Ammon's horn (tissue), 1 donor: ENCODE data around the gene SPRYD4.
A peak's percentile ranks its signal among the peaks of the same experiment; 100 is the strongest.
"Not testable (repeated sequence)": the region's sequence is repeated elsewhere in the genome, so short reads cannot be mapped to it uniquely, and the experiment has no call there.

Source experiments
- DNase-seq: peaks from one replicate; pipeline ENCODE4 v3.0.0-alpha.2; 2016; ENCODE audit warnings: low spot score

SPRYD4 gene

DNA sequence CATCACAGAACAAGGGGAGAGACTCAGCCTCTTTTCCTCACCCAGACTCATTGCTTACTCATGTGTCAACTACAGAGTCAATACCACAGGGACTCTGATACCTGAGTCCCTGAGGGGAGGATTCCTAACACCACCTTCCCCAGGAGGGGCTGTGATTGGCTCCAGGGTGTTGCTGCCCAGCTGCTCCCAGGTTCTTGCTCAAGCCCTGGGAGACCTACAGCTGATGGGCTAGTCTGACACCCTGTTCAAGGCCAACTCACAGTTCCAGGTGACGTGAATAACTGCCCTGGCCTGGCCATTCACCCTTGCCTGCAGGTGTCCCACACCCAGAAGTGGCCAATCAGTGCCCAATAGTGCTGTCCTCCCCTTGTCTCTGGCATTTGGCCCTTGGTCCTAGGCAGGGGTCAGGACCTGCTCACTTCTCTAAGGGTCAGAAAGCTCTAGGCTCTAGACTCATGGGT lies 8.6 kb downstream of the SPRYD4 start:
- DNase-seq: no peak

DNA sequence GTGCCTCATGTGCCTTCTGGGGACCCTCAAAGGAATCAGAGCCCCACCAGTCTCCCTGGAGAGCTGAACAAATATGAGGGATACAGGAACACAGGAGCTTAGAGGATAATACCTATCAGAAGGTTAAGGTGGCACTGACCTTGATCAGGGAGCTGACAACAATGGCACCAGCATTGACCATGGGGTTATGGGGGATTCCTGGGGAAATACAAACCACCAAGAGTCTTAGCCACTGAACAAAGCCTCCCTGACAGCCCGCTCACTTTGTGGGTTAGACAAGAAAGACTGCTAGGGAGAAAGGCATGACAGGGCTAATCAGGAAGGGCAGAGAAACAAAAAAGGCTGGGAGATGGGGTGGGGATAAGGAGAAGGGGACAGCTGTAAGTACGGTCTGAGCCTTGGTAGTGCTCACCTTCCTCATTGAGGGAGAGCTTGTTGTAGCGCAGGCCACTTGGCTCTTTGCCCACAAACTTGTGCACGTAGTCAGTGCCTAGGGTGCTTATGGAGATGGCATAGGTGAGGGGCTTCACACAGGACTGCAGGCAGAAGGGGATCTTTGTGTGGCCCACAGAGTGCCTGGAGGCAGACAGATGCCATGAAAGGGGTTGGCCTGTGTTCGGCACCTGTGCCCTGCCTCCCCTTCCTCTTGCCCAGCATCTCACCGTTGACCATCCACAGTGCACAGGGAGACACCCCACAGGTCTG lies 9.3 kb downstream of the SPRYD4 start:
- no peak for DNase-seq

DNA sequence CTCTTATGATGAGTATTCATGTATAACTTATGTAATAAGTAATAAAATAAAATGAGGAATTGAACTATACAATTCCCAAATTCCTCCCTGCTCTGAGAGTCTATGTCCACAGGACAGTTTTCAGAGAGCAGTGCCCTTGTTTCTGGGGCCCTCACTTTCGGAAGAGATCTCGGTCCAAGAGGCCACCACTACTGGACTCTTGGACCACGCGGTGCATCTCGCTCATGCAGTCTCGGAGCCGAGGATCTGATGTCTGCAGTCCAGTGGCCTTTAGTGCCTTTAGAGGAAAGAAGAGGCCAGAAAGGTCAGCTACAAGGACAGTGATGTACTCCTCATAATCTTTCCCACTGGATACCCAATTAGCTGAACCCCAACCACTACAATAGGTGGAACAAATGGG lies 11.2 kb downstream of the SPRYD4 start:
- DNase-seq: no peak

DNA sequence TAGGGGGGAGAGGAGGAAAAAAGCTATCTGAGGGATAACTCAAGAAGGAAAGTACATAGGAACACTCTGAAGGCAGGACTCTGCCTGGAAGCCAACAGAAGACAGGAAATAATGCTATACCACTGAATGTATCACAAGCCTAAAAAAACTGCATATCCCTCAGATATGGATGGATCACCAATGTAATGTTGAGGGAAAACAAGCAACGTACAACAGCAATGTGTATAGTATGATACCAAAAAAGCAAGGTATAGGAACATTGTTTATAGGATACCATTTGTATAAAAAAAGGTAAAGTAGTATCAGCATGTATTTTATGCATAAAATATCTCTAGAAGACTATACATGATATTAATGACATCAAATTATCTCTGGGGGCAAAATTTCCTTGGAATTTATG lies 16.2 kb downstream of the SPRYD4 start:
- DNase-seq: no peak

DNA sequence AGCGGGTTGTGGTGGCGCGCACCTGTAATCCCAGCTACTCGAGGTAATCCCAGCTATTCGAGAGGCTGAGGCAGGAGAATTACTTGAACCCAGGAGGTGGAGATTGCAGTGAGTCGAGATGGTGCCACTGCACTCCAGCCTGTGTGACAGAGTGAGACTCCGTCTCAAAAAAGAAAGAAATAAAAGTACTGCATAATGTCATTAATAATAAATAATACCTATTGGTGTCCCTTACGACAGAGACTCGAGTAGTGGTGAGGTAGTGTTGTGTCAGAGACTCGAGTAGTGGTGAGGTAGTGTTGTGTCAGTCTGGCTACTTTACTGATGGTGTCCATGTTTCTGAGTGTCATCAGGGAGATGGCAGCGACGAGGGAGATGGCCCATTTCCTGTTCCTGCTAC lies 18.3 kb downstream of the SPRYD4 start:
- no peak for DNase-seq

DNA sequence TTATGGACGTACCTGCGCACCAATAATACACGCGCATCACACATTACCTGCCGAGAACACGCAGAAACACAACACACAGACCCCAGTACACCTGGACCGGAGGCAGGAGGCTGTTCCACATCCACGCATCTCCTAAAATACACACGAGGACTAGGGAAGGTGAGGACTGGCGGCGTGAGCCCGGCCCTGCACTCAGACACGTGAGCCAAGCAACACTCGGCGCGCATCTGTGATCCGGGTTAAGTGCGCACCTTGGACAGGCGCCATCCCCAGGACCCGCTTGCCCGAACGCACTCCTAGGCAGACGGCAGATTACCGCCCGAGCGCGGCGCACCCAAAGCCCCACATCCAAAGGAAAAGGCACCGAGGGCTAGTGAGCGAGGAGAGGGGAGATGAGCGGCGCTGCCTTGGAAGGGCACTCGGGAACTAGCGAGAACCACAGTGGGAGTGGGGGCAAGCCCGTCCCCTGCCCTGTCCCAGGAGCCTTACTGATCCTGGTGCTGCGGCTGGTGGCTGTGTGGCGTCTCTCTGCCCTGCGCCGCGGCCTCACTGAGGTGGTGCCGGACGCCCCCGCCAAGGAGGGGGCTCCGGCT lies 19.2 kb downstream of the SPRYD4 start:
- DNase-seq: peak; percentile 46

DNA sequence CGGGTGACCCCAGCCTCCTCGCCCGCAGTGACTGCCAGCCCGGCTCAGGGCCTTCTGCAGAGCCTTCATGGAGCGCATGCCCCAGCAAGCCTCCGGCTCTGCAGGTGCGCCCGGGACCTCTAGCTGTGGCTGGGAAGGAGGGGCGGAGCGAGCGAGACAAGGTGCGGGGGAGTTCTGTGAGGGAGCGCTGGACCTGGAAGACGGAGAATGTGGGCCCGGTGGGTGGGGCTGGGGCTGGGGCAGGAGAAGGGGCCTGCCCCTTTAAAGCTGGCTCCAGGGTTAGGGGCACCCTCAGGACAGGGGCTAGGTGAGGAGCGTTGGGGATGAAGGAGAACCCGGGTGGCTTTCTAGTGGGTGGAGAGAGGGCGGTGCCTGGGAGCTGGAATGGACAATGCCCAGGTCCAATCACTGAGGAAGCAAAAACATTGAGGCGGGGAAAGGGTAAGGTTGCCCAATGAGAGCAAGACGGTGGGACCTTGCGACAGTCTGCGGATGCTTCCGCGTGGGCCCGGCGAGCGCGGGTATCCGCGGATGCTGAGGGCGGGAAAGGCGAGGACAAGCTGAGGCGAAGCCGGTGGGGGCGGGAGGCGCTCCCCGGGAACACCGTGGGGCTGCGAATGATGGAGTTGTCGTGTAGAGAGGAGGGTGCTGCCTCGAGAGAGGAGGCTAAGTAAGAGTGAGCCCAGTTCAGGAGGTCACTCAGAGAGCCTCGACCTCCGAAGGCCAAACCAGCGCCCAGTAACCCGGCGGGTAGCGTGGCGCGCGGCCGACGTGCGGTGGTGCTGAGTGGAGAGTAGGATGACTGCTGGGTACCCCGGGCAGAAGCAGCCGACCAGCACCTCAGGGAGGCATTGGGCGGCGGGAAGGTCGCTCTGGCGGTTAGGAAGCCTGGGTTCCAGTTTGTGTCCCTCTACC lies 19.9 kb downstream of the SPRYD4 start, which contains the start of gene GLS2:
GLS2 (minus strand) TSS at position 121 of the 915 bp plus-strand sequence; CDS start at position 78, 43 bp downstream.
- DNase-seq: peak; percentile 91

DNA sequence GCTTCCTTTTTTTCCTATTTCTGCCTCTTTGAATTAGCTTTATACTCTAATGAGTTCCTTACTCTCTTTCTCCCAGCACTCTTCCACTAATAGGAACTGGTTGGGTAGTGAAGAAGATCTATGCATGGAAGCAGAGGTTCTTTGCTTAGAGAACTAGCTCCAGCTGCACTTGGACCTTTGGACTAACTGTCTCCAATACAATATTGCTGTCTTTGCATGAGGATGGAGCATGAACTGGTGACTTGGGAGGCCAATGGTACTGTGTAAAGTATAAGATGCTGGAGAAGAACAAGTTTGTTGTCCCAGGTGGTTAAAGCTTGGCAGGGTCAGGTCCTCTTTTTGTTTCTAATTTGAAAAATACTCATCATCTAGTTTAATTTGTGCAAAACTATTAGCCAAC lies 22.0 kb downstream of the SPRYD4 start:
- DNase-seq: no peak

DNA sequence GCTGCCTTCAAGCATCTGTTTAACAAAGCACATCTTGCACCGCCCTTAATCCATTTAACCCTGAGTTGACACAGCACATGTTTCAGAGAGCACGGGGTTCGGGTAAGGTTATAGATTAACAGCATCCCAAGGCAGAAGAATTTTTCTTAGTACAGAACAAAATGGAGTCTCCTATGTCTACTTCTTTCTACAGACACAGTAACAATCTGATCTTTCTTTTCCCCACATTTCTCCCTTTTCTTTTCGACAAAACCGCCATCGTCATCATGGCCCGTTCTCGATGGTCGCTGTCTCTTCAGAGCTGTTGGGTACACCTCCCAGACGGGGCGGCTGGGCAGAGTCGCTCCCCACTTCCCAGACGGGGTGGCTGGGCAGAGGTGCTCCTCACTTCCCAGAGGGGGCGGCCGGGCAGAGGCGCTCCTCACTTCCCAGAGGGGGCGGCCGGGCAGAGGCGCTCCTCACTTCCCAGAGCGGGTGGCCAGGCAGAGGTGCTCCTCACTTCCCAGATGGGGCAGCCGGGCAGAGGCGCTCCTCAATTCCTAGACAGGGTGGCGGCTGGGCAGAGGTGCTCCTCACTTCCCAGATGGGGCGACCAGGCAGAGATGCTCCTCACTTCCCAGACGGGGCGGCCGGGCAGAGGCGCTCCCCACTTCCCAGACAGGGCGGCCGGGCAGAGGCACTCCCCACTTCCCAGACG lies 25.2 kb downstream of the SPRYD4 start:
- DNase-seq: not testable (repeated sequence)

DNA sequence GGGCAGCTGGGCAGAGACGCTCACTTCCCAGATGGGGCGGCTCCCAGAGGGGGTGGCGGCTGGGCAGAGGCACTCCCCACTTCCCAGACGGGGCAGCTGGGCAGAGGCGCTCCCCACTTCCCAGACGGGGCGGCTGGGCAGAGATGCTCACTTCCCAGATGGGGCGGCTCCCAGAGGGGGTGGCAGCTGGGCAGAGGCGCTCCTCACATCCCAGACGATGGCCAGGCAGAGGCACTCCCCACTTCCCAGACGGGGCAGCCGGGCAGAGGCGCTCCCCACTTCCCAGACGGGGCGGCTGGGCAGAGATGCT lies 25.7 kb downstream of the SPRYD4 start:
- DNase-seq: not testable (repeated sequence)

DNA sequence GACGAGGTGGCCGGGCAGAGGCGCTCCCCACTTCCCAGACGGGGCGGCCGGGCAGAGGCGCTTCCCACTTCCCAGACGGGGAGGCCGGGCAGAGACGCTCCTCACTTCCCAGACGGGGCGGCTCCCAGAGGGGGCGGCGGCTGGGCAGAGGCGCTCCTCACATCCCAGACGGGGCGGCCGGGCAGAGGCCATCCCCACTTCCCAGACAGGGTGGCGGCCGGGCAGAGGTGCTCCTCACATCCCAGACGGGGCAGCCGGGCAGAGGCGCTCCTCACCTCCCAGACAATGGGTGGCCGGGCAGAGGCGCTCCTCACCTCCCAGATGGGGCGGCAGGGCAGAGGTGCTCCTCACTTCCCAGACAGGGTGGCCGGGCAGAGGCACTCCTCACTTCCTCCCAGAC lies 26.1 kb downstream of the SPRYD4 start:
- DNase-seq: not testable (repeated sequence)

DNA sequence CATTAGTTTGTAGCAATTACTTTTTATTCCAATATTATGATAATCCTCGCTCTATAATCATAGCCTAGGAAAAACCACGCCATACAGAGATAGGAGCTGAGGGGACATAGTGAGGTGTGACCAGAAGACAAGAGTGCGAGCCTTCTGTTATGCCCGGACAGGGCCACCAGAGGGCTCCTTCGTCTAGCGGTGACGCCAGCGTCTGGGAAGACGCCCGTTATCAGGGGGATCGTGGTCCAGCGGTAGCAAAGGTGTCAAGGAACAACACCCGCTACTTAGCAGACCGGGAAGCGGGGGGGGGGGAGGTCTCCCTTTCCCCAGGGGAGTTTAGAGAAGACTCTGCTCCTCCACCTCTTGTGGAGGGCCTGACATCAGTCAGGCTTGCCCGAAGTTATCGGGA lies 28.3 kb downstream of the SPRYD4 start:
- DNase-seq: peak; percentile 54

DNA sequence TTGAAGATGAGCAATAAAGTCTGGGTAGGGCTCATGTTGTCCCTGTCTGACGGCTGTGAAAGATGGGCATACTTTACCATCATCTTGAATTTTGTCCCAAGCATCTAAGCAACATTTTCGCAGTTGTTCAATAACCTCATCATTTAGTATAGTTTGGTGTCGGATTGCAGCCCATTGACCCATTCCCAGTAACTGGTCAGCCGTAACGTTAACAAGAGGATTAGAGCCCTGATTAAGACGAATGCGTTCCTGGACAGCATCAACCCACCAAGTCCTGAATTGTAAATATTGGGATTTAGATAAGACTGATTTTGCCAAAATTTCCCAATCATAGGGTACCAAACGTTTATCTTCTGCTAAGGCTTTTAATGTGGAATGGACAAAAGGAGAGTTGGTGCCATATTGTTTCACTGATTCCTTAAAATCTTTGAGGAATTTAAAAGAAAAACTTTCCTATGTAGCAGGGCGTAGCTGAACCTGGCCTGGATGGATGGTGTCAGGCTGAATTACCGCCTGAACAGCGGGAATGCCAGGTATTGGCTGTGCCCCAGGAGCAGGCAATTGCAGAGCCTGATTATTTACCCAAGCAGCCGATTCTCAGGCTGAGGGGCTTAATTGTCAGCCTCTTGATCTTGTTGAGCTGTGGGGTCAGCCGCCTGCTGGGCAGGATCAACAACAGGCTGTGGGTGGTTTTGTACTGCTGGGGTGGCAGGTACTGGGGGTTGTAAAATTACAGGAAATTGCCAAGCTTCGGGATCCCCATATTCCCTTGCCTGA lies 29.9 kb downstream of the SPRYD4 start:
- not testable (repeated sequence) for DNase-seq

DNA sequence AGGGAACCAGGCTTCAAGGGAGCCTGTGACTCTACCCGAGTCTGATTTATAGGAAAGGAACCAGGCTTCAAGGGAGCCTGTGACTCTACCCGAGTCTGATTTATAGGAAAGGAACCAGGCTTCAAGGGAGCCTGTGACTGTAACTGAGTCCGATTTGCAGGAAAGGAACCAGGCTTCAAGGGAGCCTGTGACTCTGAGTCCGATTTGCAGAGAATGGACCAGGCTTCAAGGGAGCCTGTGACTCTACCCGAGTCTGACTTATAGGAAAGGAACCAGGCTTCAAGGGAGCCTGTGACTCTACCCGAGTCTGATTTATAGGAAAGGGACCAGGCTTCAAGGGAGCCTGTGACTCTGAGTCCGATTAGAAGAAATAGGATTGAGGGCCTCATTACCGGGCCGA lies 31.1 kb downstream of the SPRYD4 start:
- DNase-seq: not testable (repeated sequence)

DNA sequence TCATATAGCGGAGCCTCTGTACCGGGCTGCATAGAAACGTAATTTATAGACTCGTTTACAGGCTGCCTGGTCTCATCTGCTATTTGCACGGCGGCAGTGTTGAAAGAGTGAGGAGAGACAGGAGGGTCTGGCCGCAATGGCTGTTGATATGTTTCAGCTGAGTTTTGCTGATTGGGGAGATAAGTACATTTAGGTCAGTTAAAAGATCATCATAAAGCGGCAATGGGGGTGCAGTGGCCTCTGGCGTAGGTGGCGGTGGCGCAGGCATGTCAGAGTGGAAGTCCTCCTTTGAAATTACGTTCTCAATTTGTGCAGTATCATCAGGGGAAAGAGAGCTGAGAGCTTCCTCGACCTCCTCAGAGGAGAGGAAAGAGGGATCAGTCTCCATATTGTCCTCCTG lies 31.5 kb downstream of the SPRYD4 start:
- not testable (repeated sequence) for DNase-seq

DNA sequence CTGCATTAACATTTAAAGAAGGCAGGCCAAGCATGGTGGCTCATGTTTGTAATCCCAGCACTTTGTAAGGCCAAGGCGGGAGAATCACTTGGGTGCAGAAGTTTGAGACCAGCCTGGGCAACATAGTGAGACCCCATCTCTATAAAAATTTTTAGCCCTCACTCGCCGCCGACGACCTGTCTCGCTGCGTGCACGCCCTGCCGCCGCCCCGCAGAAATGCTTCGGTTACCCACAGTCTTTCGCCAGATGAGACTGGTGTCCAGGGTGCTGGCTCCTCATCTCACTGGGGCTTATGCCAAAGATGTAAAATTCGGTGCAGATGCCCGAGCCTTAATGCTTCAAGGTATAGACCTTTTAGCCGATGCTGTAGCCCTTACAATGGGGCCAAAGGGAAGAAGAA lies 42.4 kb downstream of the SPRYD4 start:
- DNase-seq: no peak

DNA sequence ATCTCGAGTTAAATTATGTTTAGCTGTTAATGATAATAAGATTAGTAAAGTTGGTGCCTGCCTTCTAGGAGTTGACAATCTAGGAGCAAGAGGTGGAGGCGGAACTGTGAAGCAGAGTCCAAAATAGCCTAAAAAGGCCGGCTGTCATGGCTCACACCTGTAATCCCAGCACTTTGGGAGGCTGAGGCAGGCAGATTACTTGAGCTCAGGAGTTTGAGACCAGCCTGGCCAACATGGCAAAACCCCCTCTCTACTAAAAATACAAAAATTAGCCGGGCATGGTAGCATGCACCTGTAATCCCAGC lies 45.6 kb downstream of the SPRYD4 start:
- not testable (repeated sequence) for DNase-seq

DNA sequence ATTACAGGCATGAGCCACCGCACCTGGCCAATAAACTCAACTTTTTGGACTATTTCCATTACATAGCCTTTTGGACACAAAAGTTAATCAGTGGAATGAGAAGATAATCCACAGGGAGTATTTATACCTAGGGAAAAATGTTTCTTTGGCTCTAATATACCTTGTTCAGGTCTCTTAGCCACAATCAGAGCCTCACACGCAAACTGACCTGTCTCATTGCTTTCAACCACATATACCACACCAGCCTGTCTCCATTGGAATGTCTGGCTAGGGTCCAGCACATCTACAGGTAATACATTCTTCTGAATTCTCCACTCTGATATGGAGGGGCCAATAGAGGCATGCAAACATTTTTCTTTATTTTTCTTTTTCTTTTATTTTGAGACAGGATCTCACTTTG lies 49.5 kb downstream of the SPRYD4 start:
- DNase-seq: no peak

DNA sequence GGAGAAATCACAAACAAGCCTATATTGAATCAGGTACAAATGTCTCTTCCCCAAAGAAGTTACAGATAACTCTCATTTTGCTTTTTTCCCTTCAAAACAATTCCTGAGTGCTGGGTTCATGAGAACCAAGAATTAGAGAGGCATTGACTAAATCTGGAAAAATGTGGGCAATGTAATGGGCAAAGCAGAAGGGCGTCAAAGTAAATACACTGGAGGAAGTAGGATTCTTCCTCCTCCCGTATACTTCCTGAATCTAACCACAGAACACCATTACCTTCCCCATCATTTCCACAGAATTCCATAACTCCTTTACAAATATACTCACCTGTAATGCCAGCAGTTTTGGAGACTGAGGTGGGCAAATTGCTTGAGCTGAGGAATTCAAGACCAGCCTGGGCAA lies 50.2 kb downstream of the SPRYD4 start:
- no peak for DNase-seq

DNA sequence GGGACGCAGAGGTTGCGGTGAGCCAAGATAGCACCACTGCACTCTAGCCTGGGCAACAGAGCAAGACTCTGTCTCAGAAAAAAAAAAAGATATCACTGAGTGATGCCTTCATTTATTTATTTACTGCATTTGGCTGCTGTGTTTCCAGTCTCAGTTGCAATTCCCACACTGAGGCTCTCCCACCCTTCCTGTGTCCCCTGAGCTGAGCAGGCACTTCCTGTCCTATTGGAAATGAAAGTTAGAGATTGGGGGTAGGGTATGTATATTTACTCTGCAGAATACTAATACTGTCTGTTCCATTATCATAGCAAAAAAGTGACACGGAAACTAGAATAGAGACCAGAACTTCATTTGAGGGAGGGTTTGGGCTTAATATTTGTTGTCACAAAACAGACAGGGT lies 51.7 kb downstream of the SPRYD4 start:
- no peak for DNase-seq

DNA sequence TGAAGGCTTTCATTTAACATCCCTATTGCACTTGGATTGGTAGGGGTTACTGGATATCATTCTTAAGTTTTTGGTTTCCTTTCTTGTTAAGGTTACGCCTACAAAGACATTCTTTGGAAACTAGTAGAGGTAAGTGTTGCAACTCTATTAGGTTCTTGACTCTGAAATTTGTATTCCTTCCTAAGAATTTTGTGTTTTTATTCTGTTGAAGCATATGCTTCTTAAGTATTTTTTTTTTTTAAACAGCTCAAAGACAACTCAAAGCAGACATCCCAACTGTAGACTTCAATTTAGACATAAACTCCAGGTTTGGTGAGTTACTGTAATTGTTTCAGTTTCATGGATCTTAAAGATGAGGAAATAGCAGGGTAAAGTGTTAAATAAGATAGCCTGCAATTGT lies 52.1 kb downstream of the SPRYD4 start:
- DNase-seq: no peak

DNA sequence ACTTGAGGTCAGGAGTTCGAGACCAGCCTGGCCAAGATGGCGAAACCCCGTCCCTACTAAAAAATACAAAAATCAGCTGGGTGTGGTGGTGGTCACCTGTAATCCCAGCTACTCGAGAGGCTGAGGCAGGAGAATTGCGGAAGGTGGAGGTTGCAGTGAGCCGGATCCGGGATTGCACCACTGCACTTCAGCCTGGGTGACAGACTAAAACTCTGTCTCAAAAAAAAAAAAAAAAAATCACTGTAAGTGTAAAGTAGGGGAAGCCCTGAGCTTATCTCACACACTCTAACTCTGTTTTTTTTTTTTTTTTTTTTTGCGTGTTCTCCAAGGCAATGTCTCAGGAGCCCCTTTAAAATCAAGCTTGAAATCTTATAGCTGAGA lies 52.8 kb downstream of the SPRYD4 start:
- DNase-seq: no peak
